ENCODE results near the gene KRT85.

Gene KRT85

DNA sequence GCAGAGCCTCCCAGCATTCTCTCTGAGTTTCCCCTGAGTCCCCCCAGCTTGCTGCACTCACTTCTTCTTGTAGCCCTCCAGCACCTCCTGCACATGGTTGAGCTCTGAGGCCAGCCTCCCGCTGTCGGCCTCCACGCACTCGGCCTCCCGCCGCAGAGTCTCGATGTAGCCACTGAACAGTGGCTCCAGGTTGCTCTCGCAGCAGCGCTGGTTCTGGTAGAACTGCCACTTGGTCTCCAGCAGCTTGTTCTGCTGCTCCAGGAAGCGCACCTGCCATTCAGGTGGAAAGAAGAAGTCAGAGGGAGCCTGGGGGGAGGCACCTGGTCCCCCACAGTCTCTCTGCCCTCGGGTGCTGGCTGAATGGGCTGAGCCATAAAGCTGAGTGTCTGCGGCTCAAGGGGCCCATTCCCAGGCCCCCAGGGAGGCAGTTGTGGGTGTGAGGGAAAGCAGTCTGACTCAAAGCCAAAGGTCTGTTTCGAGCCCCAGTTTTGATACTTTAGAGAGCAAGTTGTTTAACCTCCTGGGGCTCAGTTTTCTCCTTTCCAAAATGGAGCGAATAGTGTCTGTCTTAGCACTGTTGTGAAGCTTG is 2.3 kb downstream of the KRT85 start:
- DNase-seq (ENCODE audit: low read depth) = no peak

DNA sequence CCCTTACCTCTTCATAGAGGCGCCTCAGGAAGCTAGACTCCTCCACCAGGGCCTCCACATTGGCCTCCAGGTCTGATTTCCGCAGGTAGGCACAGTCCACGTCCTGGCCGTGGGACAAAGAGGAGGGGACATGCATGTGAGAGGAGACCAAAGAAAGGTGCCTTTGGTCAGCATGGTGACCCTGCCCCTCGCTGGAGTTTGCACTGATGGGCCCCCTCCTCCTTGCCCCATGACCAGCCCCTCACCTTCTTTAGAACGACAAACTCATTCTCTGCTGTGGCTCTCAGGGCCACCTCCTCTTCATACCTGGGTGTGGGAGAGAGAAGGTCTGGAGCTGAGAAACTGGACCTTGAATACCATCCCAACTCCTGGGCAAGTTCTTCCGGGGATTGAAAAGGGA is 3.2 kb downstream of the KRT85 start:
- no peak for DNase-seq (ENCODE audit: low read depth)

DNA sequence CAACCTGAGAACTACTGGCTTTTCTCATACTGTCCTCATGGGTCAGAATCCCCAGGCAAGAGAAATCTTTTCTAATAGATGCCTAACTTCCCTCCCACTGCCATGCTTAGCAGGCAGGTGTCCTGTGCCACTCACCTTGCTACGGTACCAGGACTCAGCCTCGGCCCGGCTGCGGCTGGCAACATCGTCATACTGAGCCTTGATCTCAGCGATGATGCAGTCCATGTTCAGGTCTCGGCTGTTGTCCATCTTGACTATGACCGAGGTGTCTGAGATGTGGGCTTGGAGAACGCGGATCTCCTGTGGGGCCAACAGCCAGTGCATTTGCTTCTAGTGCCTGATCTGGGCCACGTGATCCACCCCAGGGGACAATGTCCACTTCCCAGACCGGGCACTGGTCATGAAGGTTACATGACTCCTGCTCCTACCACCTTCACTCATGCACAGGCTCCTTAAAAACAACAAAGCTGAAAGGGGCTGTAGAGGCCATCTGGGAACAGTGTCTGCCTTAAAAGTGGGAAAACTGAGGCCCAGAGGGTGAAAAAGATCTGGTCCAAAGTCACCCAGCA is 4.1 kb downstream of the KRT85 start:
- no peak for DNase-seq (ENCODE audit: low read depth)

DNA sequence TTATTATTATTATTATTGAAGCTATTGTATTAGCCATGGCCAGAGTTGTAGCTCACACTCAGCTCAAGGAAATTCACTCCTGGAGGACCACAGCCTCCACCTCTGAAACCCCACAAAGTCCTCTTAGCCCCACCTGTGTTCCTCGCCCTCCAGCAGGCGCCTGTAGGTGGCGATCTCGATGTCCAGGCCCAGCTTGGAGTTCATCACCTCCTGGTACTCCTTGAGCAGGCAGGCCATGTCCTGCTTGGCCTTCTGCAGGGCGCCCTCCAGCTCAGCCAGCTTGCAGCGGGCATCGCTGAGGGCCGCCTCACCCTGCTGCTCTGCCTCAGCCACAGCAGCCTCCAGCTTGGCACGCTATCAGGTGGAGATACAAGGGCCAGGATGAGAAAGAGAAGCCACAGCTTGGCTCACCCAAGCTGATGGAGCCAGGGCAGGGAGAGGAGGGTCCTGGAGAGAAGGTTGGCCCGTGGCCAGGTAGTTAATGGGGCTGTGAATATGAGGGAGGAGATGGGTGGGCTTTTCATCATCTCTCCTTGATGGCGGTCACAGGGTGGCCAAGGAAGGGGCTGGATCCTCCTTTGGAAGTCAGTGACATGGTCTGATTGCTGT is 5.1 kb downstream of the KRT85 start:
- DNase-seq (ENCODE audit: low read depth) = no peak

DNA sequence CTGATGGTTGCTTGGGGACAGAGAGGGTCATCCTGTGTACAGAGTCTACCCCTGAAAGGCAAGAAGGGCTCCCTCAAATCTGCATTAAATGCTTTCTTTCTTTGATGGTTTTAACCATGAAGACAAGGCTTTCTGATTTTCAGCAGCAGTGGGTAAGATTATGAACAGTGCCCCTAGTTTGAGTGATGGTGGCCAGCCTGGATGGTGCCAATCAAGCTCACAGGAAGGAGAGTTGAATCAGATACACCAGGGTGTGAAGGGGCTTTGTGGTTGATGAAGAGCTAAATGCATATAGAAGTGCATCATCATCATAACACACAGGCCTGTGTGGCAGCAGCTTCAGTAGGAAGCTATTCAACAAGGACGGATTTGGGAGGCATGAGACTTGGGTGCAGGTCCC is 5.7 kb downstream of the KRT85 start:
- no peak for DNase-seq (ENCODE audit: low read depth)

DNA sequence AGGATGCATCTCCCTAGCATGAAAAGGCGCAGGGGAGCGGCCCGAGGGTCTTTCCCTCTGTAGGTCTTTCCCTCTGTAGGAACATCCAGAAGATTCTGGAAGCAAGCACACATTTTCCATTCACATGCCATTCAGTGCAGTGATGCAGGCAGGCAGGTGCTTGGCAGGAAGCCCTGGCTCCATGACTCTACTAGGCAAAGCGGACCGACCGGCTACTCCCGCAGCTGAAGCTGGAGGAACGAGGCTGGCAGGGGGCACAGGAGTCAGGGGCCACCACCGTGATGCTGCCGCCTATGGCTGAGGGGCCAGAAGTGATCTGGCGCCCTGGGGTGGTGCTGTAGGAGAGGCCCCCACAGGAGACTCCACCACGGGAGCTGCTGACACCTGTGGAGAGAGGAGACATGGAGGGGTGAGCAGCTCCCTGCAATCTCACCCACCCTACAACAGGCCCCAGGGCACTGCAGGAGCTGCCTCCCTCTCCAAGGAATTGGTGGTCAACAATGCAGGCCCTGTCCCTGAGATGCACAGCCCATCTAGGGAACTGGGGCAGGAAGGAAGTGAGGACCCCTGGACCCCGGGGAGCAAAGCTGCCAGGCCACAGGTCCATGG is 6.5 kb downstream of the KRT85 start:
- DNase-seq (ENCODE audit: low read depth) = no peak

DNA sequence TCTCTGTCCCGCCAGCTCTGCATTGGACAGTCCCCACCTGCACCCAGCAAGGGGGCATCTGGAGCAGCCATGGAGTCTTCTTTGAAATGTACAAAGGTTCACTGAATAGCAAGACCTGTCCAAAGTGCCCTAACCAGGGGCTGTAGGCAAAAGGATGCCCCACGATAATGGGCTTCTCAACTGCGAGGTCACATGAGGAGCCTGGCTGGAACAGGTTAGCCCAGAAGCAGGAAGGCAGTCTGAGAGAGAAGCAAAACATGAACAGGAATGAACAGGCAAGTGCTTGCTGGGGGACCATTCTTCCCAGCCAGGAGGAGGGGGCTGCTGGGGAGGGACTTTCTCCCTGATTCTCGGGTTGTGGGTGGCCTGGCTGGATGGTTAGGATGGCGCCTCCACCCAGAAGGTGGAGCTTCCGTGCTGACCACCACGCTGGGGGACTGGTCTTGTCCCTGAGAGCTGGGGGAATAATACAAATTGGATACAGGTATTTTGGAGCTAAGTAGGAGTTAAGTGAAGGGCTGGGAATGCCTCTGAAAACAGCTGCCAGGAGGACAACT is 7.1 kb downstream of the KRT85 start:
- no peak for DNase-seq (ENCODE audit: low read depth)

DNA sequence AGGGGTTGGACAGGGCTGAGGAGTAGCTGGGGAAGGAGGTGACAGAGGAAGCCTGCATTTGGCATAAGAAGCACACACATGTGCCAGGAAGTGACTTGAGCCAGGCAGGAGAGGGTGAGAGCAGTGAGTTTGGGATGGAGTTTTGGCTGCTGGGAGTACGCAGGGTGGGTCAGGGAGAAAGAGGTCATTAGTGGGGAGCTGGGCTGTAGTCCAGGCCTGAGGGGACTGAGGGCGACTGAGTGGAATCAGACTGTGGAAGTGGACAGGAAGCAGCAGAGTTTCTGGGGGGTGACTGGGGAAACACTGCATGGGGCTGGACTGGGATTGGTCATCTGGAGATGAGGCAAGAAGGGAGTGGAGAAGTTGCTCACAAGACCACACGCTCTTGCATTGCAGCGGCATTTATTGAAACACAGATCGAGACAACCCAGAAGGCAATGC is 7.6 kb downstream of the KRT85 start:
- DNase-seq (ENCODE audit: low read depth) = no peak

DNA sequence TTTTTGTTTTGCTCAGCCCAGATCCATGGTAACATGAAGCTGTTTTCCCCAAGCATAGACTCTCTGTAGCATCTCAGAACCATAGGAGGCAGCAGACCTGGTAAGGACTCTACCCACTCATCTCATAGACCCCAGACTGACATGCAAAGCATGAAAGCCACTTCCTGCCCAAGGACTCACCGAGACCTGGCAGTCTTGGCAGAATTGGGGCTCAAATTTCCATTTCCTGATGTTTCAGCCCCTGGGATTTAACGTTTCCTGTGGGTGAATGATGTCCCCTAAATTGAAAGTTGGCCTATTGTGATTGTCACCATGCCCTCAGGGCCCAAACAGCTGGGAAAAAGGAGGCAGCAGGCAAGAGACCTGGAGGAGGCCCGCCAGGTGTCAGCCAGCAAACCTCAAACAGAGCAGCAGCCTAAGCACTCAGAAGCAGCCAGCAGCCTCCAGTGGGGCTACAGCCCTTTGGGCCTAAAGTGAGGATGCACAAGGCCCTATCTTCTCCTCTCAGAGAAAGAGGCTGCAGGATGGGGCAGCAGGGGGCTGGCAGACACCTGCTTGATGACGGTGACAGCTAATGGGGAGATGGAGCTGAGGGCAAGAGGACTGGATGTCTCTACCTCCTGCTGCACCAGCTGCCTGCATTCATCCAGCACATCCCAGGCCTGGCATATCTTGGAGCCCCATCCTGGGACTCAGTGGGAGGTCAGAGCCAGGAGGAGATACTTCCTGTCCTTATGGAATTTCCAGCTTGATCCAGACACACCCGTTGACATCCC is 8.5 kb downstream of the KRT85 start:
- no peak for DNase-seq (ENCODE audit: low read depth)

DNA sequence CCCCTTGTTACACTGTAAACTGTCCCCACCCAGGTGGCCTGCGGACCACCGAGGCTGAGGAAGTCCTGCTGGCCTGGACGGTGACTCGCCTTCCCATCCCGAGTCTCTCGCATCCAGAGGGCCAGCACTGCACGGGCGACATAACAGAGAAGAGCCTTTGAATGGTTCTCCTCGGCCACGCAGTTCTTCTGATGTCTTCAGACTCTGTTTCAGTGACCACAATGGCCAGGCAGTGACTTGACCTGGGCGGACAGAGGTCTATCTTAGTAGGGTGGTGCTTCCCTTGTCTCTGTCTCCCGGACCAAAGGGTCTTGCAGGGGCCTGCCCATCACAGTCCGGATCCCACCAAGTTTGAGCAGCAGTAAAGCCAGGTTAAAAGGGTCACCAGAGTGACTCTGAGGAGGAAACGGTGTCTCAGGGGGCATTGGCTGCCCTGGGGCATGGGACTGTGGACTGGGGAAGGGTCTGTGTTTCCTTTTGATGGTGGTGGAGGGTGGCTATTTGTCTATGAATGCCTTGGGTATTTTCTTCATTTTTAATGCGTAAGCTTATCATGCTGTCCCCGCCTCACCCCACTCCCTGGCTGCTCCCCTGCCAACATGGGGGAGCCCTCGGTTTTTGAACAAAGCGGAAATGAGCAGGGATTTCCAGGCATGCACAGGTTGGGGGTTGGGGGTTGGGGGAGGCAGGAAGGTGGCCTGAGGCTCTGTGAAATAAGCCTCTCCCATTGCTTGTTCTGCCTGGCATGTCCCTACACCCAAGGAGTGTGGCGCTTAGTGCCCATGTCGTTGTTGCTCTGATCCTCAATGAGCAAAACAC is 10.3 kb downstream of the KRT85 start:
- DNase-seq (ENCODE audit: low read depth) = no peak

DNA sequence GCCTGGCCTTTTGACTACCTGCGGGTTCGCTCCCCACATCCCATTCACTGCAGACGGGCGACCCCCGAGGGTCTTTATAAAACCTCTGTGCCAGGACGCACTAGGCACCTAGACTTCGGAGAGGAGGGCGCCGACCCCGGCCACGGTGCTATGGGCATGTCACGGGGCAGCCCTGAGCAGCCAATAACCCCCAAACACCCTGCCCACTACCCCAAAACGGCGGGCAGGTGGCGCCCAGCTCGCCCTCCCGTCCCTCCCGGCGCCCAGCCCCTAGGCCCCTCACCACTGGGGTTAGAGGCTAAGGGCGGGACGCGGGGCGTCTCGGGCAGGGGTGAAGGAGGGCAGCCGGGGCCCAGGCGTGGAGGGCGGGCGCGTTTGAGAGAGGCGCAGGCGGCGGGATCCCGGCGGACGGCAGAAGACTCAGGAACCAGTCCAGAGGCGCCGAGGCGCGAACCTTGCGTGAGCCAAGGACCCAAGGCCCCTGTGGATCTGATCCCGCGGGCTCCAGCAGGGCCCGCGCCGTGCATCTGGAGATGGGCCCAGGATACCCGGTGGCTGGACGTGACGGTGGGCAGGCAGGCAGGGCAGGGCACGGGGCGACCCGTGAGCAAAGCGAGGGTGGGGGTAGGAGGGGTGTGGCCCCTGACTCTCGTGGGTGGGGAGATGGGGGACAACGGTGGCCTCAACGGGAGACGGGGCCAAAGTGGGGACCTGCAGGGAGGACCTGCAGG is 11.1 kb downstream of the KRT85 start:
- no peak for DNase-seq (ENCODE audit: low read depth)

DNA sequence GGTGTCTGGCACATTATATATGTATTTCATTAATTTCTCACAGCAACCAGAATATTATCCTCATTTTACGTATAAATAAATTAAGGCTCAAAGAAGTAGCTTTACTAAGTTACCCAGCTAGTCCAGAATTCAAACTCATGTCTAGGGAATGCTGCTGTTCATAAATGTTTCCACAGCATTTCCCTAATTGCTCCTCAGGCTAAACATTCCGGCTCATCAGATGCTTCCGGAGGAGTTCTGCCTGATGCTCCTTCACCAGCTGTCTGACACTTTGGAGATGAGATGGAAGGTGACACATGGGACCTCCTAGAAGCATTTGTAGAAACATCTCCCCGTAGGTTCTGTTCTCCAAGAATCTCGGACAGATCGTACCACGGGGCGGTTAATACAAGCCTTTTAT is 12.1 kb downstream of the KRT85 start:
- DNase-seq (ENCODE audit: low read depth) = no peak

DNA sequence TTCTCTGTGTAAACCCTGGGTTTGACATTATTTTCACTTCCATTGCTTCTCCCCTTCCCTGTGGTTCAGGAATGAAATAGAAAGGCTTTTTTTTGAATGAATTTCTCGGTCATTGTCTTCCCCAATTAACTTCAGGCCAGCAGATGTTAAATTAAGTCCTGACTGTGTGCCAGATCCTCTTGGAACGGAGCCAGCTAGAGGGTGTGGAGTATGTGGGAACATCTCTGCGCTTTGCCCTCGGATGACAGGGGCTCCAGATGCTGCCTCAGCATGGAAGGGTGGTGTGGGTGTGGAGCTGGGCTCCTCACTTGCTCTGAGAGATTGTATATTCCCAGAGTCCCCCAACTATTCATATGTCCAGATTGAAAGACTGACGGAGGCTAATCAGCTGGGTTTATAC is 13.1 kb downstream of the KRT85 start:
- DNase-seq (ENCODE audit: low read depth) = no peak

DNA sequence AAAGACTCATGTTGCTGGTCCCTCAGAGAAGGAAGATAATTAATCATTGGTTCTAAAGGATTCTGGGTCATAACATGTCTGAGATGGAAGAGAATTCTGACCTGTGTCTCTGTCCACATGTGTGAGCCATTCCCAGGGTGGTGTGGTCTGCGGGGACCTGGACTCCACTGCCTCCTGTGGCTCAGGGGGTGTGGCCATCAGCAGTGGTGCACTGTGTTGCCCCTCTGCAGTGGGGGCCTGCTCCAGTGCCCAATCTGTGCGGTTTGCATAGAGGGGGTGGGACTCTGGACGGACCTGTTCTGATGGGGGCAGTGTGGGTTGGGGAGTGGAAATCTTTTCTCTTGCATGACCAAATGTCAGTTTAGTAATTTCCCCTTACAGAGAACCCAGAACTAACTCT is 13.5 kb downstream of the KRT85 start:
- DNase-seq (ENCODE audit: low read depth) = no peak

DNA sequence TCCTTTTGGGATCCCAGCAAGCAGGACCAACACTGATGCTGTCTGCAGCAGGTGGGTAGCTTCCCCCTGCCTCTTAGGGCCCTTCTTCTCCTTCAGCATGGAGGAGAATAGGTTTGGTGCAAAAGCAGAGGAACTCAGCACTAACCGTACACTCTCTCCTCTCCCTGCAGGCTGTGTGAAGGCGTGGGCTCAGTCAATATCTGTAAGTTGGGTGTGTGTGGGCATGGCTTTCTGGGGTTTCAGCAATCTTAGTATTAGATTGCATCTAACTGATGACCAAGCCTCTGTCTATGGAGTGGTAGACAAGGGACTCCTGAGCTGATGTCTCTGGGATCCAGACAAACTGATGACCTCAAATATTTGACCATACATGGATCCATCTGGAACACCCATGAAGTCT is 14.3 kb downstream of the KRT85 start:
- no peak for DNase-seq (ENCODE audit: low read depth)

DNA sequence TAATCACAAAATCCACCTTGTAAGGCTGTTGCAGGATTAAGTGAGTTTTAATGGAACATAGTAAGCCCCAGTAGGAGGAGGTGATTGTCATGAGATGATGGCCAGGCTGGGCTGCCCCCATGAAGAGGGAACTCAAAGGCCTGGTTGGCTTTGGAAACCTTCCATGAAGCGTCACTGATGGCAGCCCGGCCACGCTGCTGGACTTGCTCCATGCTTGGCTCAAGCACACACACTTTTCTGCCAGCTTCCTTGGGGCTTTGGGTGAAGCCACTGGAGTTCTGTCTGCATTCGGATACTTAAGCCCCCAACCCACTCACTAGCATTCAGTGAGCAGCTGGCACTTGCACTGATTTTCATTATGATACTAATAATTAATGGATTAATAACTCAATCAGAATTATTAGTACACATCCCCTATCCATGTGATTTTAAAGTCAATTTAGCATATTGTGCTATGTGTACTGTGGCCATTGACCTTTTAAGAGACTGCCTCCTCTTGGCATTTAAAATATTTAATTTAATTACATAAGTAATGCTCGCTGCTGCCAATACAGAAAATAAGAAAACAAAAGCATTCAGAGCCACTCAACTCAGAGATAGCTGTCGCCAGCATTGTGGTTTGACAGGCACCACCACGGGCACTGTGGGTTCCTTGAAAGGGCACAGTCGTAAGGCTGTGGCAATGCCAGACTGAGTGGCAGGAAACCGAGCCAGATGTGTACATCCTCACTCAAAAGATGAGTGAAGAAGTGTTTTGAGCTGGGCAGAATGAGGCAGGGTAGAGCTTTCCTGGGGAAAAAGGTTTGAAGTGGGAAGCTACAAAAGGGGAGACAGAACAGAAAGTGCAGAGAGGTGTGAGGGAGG is 15.9 kb downstream of the KRT85 start:
- DNase-seq (ENCODE audit: low read depth) = peak; percentile 42

DNA sequence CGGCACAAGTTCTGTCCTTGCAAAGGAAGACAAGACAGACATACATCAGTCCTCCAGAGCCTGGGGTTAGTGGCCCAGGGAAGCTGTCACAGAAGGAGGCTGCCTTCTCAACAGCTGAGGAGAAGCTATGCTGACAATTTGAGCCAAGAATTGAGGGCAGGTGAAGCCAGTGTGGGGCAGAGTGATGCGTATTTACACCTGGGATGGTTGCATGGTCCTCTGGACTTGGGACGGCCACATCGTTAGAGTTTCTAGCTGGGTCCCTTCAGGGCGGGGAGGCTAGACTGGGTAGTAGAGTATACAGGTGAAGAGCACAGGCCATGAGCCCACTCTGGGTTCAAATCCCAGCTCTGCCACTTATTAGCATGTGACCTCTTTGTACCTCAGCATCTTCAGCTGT is 16.5 kb downstream of the KRT85 start:
- DNase-seq (ENCODE audit: low read depth) = no peak

DNA sequence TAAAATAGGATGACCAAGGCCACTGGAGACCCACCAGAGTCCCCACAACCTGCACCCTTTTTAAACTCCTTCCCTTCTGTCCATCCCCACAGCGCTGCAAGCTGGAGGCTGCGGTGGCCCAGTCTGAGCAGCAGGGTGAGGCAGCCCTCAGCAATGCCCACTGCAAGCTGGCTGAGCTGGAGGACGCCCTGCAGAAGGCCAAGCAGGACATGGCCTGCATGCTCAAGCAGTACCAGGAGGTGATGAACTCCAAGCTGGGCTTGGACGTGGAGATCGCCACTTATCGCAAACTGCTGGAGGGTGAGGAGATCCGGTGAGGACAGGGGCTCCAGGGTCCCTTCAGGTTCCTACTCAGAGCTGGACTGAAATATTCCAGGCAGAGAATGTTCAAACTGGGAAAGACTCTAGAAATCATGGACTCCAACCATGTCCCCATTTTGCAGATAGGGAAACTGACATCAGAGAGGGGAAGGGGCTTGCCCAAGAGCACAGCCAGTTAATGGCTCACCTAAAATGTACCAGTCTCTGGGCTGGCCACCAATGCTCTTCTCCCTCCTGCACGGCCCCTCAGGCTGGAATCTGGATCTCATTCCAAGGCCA is 17.2 kb downstream of the KRT85 start:
- no peak for DNase-seq (ENCODE audit: low read depth)

DNA sequence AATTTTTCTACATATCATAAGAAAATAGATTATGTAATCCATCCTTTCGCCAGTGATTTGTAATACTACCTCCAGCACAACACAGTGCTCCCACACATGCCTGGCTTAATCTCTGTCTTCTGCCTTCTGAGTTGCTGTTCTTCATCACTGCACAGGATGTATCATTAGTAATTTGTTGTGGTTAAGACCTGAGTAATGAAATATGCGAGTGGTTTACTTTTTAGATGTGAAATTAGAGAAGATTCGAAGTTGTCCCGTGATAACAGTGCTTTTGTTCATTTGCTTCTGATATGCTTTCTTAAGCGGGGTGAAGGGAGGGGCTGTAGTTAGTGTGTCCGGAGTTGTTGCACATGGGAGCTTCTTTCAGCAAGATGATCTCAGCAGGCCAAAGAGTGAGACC is 18.1 kb downstream of the KRT85 start:
- no peak for DNase-seq (ENCODE audit: low read depth)
